Aorta (tissue), 5 donors: Measurements from ENCODE around the gene MEF2B. TPM values are rescaled to one million over a fixed set of nuclear protein-coding genes. Genes with fewer than 3 reads are reported as not detected.

Experiments used
- ATAC-seq: fragments of 200-7000 bp; cut with Tn5 transposase; one replicate; pipeline ENCODE4 v1.9.1; 2022; ENCODE audit warnings: moderate library complexity; ENCODE audit not compliant: low FRiP score
- DNase-seq, 2 donors: peaks; one replicate each; pipeline ENCODE4 v3.0.0-alpha.2; 2020
- H3K27ac ChIP-seq, 2 donors: one replicate each; pipeline ENCODE4 v1.5.1; 2013; ENCODE audit warnings: low read length in 2 of 2, mild to moderate bottlenecking in 2 of 2, moderate library complexity in 2 of 2, control low read depth in 1 of 2, inconsistent platforms in 1 of 2, low read depth in 1 of 2
- H3K27me3 ChIP-seq, 2 donors: one replicate each; pipeline ENCODE4 v1.6.1; 2013; ENCODE audit warnings: control low read depth in 1 of 2, low read length in 1 of 2, mild to moderate bottlenecking in 1 of 2, moderate library complexity in 1 of 2; ENCODE audit not compliant: insufficient read depth in 2 of 2, control insufficient read depth in 1 of 2
- H3K36me3 ChIP-seq, 2 donors: one replicate each; pipeline ENCODE4 v1.6.1; 2013; ENCODE audit warnings: control low read depth in 1 of 2, low read length in 1 of 2, mild to moderate bottlenecking in 1 of 2; ENCODE audit not compliant: insufficient read depth in 2 of 2, control insufficient read depth in 1 of 2
- H3K4me1 ChIP-seq, 2 donors: one replicate each; pipeline ENCODE4 v1.6.1; 2013; ENCODE audit warnings: low read length in 2 of 2, control low read depth in 1 of 2, mild to moderate bottlenecking in 1 of 2, moderate library complexity in 1 of 2; ENCODE audit not compliant: insufficient read depth in 2 of 2, control insufficient read depth in 1 of 2
- H3K4me3 ChIP-seq, 2 donors: one replicate each; pipeline ENCODE4 v1.5.1; 2013; ENCODE audit warnings: low read length in 2 of 2, control low read depth in 1 of 2, mild to moderate bottlenecking in 1 of 2
- H3K9me3 ChIP-seq: one replicate; pipeline ENCODE4 v1.6.1; 2013; ENCODE audit warnings: mild to moderate bottlenecking, low read length; ENCODE audit not compliant: control insufficient read depth
- WGBS, 2 donors: extraction: QIAGEN DNeasy Blood & Tissue Kit; methylation state at CpG; one replicate each; pipeline ENCODE4 v1.1.7; 2013; 5-methylcytosine and 5-hydroxymethylcytosine counted together
- intact Hi-C, 2 donors: fragments of 100-400 bp; cut with DNase I; formaldehyde crosslinking; loops; one replicate each; pipeline versions ENCODE4 v1.14.2 to v1.15.0; 2022
- polyA plus RNA-seq, 2 donors: library from polyadenylated mRNA; stranded (reverse); fragments of 200-250 nt; gene quantifications; one replicate each; pipeline ENCODE4 v1.2.3, GENCODE V29; 2013
- total RNA-seq, 2 donors: library from RNA; stranded (reverse); fragmentation: NEBNext Ultra II Directional; extraction: Animal tissue kit (Norgen Biotek cat#: 25700); gene quantifications; one replicate each; pipeline ENCODE4 v1.2.1, GENCODE V29; 2021
- donor health status: healthy with polysubstance abuse.
- donor health status: Bipolar disorder and iron deficiency.
- donor health status: DM: no; HTN: no; CAD: no.
- donor health status: DM: no; HTN: no; CAD: no.
- donor health status: DM: yes; HTN: yes; CAD: no.

The MEF2B gene
- total and polyA plus RNA-seq, 4 donors: 1.6 to 2.4 (median 1.8) TPM; not detected in 1

DNA sequence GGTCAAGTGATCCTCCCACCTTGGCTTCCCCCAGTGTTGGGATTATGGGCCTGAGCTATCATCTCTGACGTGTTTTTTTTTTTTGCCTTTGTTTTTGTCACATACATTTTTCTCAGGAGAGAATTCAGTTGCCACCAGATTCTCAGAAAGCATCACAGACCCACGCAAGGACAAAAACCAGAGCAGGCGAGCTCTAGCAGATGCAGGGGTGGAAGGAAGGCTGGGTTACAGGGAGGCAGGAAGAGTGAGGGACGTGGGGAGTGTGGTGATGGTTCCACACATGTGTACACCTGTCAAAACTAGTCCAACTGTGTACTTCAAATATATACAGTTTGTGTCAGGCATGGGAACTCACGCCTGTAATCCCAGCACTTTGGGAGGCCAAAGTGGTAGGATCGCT lies 36.1 kb downstream of the MEF2B start:
- intact Hi-C loops: no loop called here
- Histone ChIP-seq H3K4me3 (no peak overlapping the region), H3K27ac (no peak overlapping the region), H3K4me1 (no peaks in the 10 kb centered on the region), H3K27me3 (no peaks in the 10 kb centered on the region), H3K9me3 (peaks cover 3% of the 10 kb centered on the region), H3K36me3 (peaks cover 0 to 1% of the 10 kb centered on the region in 2 donors)
- DNase-seq: no peak
- 90 to 92% methylated on average over 6 of the region's 6 CpGs for WGBS, 2 donors
- ATAC-seq: no peak

DNA sequence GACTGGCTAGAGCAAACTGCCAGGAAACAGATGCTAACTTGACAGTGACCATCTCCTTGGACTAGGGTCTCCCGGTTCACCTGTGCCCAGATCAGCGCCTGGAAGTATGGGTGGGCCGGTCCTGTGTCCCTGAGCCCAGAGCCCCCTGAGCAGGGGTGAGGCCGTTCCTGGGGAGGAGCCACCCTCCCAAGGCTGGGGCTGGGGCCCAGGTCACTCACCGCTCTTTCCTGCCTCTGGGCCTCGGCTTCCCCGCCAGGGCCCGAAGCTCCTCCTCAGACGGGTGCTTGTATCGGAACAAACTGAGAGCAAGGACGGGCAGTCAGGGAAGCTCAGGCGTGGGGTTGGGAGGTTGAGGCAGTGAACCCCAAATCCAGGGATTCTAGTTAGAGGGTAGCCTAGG lies 37.2 kb downstream of the MEF2B start:
- Histone ChIP-seq H3K27me3 (no peaks in the 10 kb centered on the region), H3K4me3 (no peak overlapping the region), H3K36me3 (peaks cover 0 to 1% of the 10 kb centered on the region in 2 donors), H3K4me1 (no peaks in the 10 kb centered on the region), H3K9me3 (peaks cover 3% of the 10 kb centered on the region), H3K27ac (no peak overlapping the region)
- ATAC-seq (no peak), DNase-seq (no peak)
- WGBS, 2 donors: 97% methylated on average over 12 of the region's 12 CpGs
- intact Hi-C loops: no loop called here

- DNase-seq (no peak), ATAC-seq (no peak)
- H3K4me1 ChIP-seq: no peaks in the 10 kb centered on the region
- H3K27me3 ChIP-seq: no peaks in the 10 kb centered on the region
- H3K36me3 ChIP-seq: peaks cover 0 to 1% of the 10 kb centered on the region in 2 donors
- 74 to 92% methylated on average over 3 of the region's 3 CpGs for WGBS, 2 donors
- no peak overlapping the region for H3K27ac ChIP-seq
- intact Hi-C loops: no loop called here
- no peak overlapping the region for H3K4me3 ChIP-seq
- peaks cover 3% of the 10 kb centered on the region for H3K9me3 ChIP-seq
These were observed 38.1 kb downstream of the MEF2B start for GRCh38 chr19:19131989-19132388.

GRCh38 chr19:19126102-19126501 lies 44.0 kb downstream of the MEF2B start:
- Histone ChIP-seq H3K9me3 (no peaks in the 10 kb centered on the region), H3K27me3 (no peaks in the 10 kb centered on the region), H3K4me3 (no peak overlapping the region), H3K36me3 (no peaks in the 10 kb centered on the region), H3K27ac (no peak overlapping the region), H3K4me1 (no peaks in the 10 kb centered on the region)
- intact Hi-C loops: no loop called here
- WGBS, 2 donors: 89 to 95% methylated on average over 6 of the region's 6 CpGs
- DNase-seq: no peak
- no peak for ATAC-seq

GRCh38 chr19:19123386-19123785 lies 46.7 kb downstream of the MEF2B start:
- H3K27ac ChIP-seq: no peak overlapping the region
- intact Hi-C loops: no loop called here
- H3K4me3 ChIP-seq: no peak overlapping the region
- no peak for DNase-seq
- peaks cover 0 to 3% of the 10 kb centered on the region in 2 donors for H3K36me3 ChIP-seq
- no peak for ATAC-seq
- no peaks in the 10 kb centered on the region for H3K27me3 ChIP-seq
- no peaks in the 10 kb centered on the region for H3K4me1 ChIP-seq
- no peaks in the 10 kb centered on the region for H3K9me3 ChIP-seq

GRCh38 chr19:19122902-19123301 lies 47.2 kb downstream of the MEF2B start:
- intact Hi-C loops: no loop called here
- WGBS, 2 donors: 94 to 96% methylated on average over 1 of the region's 1 CpG

GRCh38 chr19:19121371-19121770 lies 48.7 kb downstream of the MEF2B start:
- Histone ChIP-seq H3K27me3 (no peaks in the 10 kb centered on the region), H3K4me3 (no peak overlapping the region), H3K4me1 (no peaks in the 10 kb centered on the region), H3K27ac (no peak overlapping the region), H3K36me3 (peaks cover 0 to 3% of the 10 kb centered on the region in 2 donors), H3K9me3 (no peaks in the 10 kb centered on the region)
- ATAC-seq (no peak), DNase-seq (no peak)
- 92 to 94% methylated on average over 10 of the region's 10 CpGs for WGBS, 2 donors
- intact Hi-C loops: no loop called here

More at GRCh38 chr19:19122902-19123301, 47.2 kb downstream of the MEF2B start:
- DNase-seq: no peak
- no peak overlapping the region for H3K4me3 ChIP-seq
- ATAC-seq: no peak
- H3K36me3 ChIP-seq: peaks cover 0 to 3% of the 10 kb centered on the region in 2 donors
- H3K4me1 ChIP-seq: no peaks in the 10 kb centered on the region
- no peaks in the 10 kb centered on the region for H3K9me3 ChIP-seq
- H3K27me3 ChIP-seq: no peaks in the 10 kb centered on the region
- H3K27ac ChIP-seq: no peak overlapping the region

DNA sequence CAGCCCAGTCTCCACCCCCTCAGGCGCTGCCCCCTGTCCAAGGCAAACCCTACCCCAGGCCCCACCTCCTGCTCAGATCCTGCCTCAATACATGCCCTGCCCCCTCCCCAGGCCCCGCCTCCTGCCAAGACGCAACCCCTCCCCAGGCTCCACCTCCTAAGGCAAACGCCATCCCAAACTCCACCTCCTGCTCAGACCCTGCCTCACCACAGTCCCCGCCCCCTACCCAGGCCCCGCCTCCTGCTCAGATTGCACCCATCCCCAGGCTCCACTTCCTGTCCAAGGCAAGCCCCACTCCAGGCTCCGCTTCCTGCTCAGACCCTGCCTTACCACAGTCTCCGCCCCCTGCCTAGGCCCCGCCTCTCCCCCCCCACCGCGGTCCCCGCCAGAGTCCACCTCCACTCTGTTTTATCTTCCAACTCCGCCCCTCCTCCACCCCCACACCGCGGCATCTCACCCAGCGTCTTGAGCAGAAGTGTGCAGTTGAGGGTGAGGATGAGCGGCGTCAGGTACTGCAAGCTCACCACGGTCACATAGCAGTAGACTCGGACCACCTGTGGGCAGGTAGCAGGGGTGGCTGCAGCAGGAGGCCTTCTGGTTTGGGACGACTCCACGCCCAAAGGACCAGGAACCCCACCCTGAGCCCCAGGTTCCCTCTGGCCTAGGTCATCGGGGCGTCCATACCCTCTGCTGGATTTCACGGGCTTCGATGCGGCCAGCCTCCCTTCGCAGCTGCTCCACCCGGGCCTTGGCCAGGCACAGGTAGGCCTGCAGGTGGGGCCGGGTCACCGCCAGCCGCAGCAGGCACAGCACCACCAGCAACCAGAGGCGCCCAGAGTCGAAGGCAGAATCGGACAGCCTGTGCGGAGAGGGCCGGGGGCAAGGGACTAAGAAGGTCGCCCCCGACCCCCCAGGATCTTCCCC lies 49.5 kb downstream of the MEF2B start:
- peak in 1 of 2 donors; percentile 79 for DNase-seq
- H3K27ac ChIP-seq: no peak overlapping the region
- H3K27me3 ChIP-seq: no peaks in the 10 kb centered on the region

More for the DNA sequence above, 49.5 kb downstream of the MEF2B start:
- H3K9me3 ChIP-seq: no peaks in the 10 kb centered on the region
- intact Hi-C loops: no loop called here
- peaks cover 0 to 3% of the 10 kb centered on the region in 2 donors for H3K36me3 ChIP-seq
- 55 to 59% methylated on average over 36 to 39 of the region's 39 CpGs for WGBS, 2 donors
- peak; percentile 74 for ATAC-seq
- no peaks in the 10 kb centered on the region for H3K4me1 ChIP-seq
- H3K4me3 ChIP-seq: no peak overlapping the region
